Stimulated activated CD8-positive, alpha-beta memory T cell treated with anti-CD3 and anti-CD28 coated beads, Interleukin-15, amount 100 ng/mL, for 48 hours (primary cell): Measurements from ENCODE around the gene GALNT10.

Source experiments
- DNase-seq, 2 donors: peaks; one replicate each; pipeline ENCODE4 v3.0.0-alpha.2; 2020; ENCODE audit warnings: low read depth in 2 of 2

GALNT10 gene

DNA sequence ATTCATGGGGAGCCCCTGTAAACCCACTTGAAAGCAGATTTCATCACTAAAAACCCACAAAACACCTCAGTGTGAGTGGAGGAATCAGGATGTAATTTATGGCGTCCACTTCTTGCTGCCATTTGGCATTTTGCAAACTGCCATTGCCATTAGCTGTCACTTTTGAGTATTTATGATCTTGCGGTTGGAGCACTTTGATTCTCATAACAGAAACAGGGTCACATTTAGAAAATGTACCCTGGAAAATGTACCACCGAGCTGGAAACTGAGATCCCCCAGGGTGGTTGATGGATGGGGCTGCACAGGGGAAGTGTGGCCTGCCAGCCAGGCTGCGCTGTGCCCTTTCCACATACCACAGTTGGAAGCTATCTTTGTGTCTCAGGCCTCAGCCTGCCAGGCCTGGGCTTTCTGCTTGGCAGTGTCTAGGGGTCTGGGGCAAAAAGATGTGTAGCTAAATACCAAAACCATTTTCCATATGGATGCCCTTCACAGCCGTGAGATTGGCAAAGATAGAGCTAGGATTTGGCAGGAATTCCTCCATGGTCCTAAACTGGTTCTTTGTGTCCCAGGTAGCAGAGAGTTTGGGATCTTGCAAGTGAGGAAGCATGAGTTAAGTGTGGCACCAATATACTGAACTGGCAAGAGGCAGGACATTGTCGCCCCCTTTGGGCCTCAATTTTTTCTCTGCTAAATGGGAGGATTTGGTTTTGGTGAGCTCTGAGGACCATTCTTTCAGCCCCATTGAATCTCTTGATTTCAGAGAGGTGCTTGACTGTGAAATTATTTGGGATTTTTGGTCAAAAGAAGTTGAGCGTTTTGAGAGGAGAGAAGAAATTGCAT, 46.2 kb downstream of the GALNT10 start:
- DNase-seq: no peak

DNA sequence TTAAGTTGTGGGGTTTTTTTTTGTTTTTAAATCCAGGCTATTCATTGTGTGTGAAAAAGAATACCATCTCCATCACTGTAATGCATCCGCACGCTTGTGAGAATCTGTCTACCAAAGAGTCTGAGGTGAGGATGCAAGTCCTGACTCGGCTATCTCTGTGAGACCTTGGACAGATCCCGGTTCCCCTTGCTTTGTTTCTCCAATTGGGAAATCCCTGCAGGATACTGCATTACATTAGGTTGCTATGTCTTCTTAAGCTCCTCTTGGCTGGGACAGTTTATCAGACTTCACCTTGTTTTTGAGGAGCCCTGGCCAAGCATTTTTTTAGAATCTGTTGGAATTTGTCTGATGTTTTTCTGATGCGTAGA, 46.8 kb downstream of the GALNT10 start:
- DNase-seq: no peak

DNA sequence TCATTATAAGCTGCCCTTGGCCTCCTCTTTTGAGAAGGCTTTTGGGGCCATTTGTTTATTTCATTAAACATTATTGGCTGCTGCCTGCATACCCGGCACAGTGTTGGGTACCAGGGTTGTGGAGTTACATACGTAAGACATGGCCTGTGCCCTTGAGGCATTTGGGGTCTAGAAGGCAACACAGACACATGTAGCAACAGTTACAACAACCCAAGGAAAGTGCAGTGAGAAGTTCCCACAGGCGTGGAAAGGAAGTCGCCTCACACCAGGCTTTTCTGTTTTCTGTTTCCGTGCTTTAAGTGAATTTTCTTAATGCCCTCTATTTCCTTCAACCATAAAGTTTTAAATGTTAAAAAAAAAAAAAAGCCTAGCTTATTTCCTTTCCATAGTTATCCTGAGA, 47.4 kb downstream of the GALNT10 start:
- no peak for DNase-seq

DNA sequence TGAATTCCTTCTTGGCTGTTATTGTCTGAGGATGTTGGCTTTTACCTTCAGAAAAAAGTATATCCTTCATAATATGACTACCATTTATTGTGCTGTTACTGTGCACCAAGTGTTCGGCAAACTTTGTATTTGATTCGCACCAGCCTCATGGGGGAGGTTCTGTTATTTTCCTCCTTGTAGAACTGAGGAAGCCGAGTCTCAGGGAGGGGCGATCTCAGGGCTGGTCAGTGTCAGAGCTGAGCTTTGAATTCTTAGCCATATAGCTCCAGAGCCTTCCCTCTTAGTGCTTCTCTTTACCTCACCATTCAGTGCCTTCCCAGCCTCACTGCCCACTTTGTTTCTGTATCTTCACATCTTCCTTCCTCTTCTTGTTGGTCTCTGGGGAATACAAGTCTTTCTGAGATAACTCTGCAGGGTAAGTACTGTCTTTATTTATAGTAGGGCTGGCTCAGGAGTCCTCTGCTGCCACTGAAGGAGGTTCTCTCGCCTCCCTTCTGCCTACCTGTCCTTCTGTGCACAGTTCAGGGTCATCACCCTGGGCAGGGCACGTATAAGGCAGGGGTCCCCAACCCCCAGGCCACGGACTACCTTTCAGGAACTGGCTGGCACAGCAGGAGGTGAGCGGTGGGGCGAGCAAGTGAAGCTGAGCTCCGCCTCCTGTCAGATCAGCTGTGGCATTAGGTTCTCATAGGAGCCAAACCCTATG, 48.4 kb downstream of the GALNT10 start:
- no peak for DNase-seq

DNA sequence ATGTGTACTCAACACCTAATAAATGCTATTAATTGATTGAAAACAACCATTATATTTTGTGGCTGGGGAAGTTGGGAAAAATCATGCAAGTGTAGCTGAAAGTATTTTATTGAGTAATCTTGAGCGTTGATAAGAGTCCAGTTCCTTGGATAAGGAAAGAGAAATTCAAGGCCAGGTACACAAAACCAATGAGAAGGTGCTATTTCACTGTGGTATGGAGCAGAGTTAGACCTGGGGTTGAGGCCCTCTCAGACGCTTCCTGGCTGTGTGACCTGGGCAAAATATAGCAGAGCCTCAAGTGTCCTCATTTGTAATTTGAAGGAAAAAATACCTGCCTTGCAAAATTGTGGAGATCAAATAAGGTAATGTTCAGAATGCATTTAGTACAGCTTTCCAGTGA, 50.1 kb downstream of the GALNT10 start:
- no peak for DNase-seq

DNA sequence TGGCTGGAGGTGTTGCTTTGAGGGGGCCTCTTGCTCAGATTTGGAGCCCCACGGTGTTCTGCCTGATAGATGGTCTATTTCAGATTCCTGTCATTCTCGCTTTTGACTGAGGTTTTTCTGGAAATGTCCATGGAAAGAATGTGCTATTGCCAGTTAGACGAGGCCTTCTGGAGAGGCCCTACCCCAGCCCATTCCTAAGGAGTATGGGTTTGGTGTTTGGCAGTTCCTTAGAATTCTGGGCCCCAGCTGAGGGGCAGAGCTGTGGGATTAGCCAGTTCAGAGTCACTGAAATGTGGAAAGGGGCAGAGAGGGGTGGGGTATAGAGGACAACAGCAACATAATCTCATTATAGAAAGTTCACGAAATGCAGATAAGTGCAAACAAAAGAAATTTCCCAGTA, 50.5 kb downstream of the GALNT10 start:
- DNase-seq: no peak

DNA sequence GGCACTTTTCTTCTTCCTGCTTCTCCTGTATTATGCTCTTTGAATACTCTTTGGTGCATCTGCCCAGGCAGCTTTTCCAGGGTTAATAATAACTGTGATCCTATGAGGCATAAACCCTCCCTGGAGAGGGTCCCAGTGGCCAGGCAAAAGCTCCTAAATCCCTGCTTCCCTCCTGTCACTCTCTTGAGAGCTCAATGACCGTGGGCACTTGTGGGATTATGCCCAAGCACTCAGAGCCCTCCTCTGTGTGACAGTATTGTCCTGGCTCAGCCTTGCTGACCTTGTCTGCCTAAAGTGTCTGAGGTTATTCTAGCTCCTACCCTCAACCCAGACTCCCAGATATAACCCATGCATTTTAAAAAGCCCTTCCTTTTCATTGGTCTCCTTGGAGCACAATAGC, 51.9 kb downstream of the GALNT10 start:
- DNase-seq: no peak

DNA sequence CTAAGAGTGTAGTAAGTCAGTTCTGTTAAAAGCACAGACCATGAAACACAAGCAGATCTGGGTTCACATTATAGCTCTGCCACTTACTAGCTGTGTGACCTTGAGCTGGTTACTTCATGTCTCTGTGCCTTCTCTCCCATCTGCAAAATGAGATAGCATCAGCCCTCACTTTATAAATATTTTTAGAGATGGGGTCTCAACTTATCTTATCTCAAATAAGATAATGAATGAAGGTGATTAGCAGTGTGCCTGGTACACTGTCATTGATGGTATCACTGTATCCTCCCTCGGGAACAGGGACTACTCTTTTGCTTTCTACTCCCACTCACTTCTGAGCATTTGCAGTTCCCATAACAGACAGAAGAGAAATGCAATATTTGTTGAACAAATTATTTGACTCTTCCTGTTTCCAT, 52.4 kb downstream of the GALNT10 start:
- DNase-seq: no peak

DNA sequence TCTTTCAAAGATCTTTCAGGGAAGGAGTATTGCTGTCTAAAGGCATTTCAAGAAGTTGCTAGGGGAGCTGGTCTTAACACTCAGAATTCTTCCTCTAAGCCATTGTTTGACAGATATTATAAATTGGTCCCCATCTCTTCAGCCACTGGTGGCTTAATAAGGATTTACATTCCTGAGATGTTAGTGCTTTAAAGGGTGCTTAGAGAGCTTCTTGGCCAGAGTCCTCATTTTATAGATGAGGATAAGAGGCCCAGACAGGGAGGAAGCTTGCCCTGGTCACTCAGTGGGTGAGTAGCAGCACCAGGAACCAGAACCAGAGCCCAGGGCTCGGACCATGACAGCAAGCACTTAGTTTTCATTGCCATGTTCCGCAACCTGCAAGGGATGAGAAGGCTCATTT, 53.2 kb downstream of the GALNT10 start:
- DNase-seq: no peak

DNA sequence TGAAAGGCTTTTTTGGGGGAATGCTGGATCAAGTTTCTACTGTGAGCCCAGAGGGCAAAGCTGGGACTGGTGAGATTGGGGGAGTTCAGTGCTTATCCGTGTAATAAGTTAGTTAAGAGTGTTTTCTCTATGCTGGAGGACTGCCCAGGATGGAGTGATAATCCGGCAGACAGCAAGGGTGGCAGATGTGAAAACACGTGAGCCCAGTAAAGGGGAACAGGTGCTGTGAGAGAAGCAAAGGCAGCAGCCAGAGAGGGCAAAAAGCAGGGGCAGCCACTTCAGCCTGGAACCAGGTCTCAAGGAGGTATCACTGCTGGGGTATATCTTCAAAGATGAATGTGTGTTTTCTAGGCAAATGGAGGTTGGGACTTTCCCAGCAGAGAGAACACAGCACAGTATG, 53.9 kb downstream of the GALNT10 start:
- DNase-seq: no peak

DNA sequence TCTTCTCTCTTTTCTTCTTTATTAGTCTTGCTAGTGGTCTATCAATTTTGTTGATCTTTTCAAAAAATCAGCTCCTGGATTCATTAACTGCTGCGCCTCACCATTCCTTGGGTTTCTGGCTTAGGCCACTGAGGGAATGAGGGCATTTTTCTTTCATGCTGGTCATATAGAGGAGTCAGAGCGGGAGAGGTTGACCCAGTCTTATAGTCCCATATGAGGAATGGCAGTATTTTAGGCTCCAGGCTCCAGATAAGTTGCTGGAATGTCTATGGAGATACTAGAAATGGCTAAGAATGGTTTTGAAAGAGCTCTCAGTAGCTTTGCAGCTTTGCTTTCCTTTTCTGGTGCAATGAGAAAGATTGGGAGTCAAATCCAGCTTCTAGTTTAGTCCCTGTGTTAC, 58.2 kb downstream of the GALNT10 start:
- DNase-seq: no peak

DNA sequence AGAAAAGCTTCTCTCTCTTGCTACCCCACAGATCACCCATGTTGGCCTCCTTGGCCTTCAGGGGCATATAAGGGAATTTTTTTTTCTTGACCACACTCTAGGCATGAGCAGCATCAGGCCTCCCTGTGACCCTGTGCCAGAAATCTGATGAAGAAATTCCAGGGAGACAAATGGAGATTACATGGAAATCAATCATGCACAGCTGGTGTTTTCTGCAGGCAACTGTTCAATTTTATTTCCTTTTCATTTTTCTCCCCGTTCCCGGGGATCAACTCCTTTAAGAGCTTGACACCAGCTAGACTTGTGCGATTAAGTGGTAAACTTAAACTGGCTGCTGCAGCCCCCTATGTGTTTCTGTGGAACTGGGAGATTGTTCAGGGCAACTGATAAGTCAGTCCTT, 59.3 kb downstream of the GALNT10 start:
- no peak for DNase-seq

DNA sequence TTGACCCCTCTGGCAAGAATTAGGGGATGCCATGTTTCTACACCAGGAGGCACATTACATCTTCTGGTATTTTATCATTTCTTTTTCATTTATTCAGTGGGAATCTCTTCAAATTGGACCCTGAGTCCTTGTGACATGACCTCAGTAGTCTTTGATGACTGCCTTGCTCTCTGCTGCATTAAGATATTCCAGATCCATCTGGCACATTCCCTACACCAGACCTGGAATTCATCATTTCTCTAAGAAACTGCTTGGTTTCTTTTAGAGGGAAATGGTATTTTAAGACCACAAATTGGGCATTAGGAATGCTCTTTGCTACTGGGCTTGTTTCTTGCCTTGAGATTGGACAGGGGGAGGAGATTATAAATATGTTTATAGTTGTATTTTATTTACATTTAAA, 61.0 kb downstream of the GALNT10 start:
- DNase-seq: no peak

DNA sequence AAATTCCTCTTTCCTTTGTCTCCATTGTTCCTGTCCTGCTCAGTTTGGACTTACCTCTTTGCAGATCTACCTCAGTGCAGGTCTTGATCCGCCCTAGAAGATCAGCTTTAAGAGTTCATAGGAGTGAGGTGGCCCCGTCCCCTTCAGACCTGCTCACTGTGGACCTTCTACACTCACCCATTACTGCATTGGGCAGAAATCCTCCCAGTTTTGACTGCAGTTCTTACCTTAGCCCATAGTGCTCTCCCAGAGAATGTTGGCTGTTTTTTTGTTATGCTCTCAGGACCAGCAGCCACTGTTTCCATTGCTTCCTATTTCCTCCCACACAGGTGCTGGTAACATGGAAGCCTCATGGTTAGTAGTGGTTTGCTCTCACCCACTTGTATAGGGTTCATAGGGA, 63.3 kb downstream of the GALNT10 start:
- no peak for DNase-seq

DNA sequence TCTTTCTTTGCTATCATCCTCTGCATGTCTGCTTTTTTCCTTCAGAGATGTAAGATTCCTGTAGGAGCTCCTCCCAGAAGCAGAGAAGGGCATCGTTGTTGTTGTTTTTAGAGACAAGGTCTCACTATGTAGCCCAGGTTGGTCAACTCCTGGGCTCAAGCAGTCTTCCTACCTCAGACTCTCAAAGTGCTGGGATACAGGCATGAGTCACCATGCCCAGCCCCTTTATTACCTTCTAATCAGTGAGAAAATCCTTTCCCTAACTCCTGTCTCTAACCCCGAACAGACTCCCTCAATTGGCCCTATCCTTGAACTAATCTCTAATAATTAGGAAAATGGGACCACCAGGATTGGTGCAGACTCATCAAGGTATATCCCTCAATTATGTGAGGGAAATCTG, 64.4 kb downstream of the GALNT10 start:
- no peak for DNase-seq

DNA sequence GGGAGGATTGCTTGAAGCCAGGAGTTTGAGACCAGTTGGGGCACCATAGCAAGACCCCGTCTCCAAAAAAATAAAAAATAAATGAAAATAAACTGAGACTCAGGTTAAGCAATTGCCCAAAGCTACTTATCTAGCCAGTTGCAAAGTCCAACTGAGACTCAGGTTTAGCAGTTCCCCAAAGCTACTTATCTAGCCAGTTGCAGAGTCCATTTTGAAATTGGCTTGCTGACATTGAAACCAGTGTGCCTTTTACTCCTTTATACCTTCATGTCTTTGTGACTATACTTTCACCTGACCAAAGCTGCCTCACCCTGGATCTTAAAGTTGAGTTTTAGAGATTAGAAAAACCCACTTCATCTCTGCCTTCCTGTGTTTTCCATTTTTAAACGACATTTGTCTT, 66.5 kb downstream of the GALNT10 start:
- DNase-seq: no peak

DNA sequence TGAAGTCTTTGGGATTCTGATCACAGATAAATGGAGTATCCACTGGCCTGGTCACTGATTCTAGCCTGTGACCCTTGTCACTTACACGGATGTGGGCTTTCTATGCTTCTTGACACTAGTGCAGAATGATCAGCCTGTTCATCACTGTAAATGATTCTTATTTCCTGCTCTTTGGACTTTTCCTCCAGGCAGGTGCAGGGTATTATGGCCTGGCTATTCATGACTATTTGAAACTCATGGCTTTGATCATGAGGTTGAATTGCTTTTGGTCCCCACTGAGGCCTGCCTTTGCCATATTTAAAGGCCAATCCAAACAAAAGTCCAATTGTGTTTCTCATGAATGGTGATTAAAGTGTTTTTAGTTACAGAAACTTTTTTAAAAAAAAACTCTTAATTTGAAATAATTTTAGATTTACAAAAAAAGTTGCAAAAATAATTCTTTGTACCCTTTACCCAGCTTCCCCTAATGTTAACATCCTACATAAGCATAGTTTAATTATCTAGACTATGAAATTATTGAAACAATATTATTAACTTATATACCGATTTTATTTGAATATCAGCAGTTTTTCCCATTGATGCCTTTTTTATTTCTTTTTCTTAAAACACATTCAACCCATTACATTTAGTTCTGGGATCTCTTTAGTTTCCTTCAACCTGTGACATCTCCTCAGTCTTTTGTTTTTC, 68.1 kb downstream of the GALNT10 start:
- DNase-seq: no peak

DNA sequence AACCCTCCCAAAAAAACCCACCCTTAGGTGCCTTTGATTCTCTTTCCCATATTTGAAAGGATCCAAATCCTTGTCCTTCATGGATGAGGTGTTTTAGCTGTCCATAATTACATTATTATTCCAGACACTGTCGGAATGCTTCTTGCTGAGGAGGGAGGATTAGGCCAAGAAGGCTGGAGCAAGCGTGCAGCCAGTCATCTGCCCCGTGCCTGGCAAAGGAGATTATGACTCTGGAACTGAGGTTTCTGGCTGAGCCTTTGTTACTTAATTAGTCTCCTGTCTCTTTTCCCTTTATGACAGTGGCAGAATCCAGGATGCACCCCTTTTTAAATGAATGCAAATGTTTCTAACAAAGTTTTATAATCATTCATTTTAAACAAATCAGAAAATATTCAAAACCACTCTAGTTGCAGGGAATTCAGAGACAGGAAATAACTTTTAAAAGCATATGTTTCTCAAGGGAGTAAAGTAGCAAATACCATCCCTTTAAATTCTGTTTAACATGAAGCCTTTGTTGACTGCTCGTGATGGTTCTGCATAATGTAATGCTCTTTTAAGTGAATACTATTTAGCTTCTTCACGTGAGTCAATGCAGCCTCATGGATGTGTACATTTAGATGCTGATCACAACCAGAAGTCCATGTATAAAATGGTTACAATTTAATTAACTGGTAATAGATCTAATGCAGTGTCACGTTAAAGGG, 69.8 kb downstream of the GALNT10 start:
- DNase-seq: no peak

DNA sequence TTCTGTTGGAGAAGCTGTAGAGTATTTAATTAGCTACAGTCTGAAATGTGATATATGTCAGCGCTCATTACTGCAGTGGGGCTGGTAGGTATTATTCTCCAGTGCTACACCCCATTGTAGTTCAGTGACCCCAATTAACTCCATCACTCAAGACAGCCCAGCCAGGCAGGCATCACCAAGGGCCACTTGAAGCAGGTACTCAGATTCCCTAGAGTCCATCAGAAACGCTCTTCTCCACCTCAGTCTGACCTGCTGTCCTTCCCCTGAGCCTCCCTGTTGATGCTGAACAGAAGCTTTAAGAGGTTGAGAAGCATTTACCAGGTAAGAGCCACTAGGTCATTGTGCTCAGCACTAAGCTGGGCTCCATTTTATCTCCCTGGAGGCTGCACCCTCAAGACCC, 71.8 kb downstream of the GALNT10 start:
- no peak for DNase-seq

DNA sequence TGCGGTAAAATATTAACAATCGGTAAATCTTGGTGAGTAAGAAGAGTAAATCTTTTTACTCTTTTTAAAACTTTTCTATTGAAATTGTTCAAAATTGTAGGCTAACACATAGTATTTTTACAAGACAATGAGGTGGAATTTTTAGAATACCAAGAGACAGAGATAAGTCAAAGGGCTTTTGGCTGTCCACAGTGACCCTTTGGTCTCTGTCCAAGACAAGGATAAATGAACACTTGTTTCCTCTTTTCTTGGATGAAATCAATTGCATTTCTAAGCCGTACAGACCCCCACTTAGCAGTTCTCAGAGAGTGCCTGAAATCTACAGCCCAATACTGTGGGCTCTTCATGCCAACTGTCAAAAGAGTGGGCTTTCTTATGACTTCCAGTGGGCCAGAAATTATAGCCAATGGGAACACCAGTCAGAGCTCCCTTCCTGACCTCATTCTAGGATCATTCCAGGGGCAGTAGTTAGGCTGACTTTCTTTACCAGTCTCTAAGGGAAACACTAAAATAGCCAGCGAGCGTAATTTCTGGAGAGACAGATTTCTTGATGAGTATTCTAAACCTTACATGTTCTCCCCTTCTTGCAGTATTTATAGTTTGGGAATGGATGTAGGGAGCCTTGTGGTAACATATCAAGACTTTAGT, 74.1 kb downstream of the GALNT10 start:
- DNase-seq: no peak

DNA sequence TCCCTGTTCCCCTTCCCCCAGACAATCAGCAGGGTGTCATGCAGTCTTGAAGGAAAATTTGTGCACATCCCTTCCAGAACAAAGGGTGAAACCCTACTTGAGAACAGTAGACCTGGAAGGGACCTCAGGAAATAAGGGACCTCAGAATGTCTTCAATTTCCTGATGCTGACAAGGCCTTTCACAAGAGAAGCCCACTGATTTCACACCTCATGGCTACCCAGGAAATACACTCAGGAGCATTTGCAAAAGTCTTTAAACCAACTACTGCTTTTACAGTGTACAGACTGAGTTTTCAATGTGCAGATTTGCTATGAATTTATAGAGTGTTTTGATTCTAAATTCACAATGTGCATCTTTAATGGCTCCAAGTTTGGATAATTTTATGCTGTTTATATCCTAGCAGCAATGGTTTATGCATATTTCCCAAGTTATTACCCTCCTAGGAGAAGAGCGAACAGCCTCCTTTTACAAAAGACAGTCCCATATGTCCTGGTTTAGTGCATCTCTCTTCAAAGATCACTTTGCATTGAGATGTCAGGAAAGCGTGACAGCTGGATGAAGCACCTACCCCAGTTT, 74.8 kb downstream of the GALNT10 start:
- no peak for DNase-seq
